ENCODE measurements around the gene TAMALIN.
A peak's percentile ranks its signal among the peaks of the same experiment; 100 is the strongest.

The TAMALIN gene

GRCh38 chr12:52037248-52037861, 30.6 kb downstream of the TAMALIN start:
- no peak for DNase-seq

- DNase-seq = no peak
Measured at GRCh38 chr12:52038447-52038846, 31.7 kb downstream of the TAMALIN start.

- no peak for DNase-seq
Measured at GRCh38 chr12:52041035-52041434, 34.3 kb downstream of the TAMALIN start.

GRCh38 chr12:52041695-52042123, 35.0 kb downstream of the TAMALIN start:
- DNase-seq = no peak

- DNase-seq = no peak
Measured at GRCh38 chr12:52042706-52043385, 36.1 kb downstream of the TAMALIN start.

GRCh38 chr12:52043386-52044212, 36.9 kb downstream of the TAMALIN start:
- no peak for DNase-seq

- DNase-seq = no peak
Measured at GRCh38 chr12:52044292-52044983, 37.7 kb downstream of the TAMALIN start.

GRCh38 chr12:52045794-52046199, 39.1 kb downstream of the TAMALIN start:
- DNase-seq = no peak

- DNase-seq = no peak
Measured at GRCh38 chr12:52046859-52047258, 40.1 kb downstream of the TAMALIN start.

GRCh38 chr12:52049286-52049685, 42.5 kb downstream of the TAMALIN start:
- no peak for DNase-seq

- no peak for DNase-seq
Measured at GRCh38 chr12:52049688-52050087, 42.9 kb downstream of the TAMALIN start.

- DNase-seq = no peak
Measured at GRCh38 chr12:52050116-52050757, 43.5 kb downstream of the TAMALIN start.

GRCh38 chr12:52050758-52051541, 44.2 kb downstream of the TAMALIN start, which contains the start of gene NR4A1:
TSS of gene NR4A1 (plus strand) at chr12:52051442. CDS start at chr12:52054329, 2,887 bp downstream.
- DNase-seq = peak; percentile 31

- no peak for DNase-seq
Measured at GRCh38 chr12:52052468-52053186, 45.9 kb downstream of the TAMALIN start.

- no peak for DNase-seq
Measured at GRCh38 chr12:52053536-52054209, 46.9 kb downstream of the TAMALIN start.

GRCh38 chr12:52054231-52054832, 47.6 kb downstream of the TAMALIN start:
- DNase-seq = no peak

GRCh38 chr12:52054833-52055730, 48.3 kb downstream of the TAMALIN start:
- no peak for DNase-seq
